GM18502 (cell line): ENCODE measurements around the gene PTPRG.

Experiments
- ATAC-seq: cut with Tn5 transposase; IDR thresholded peaks from one replicate; pipeline ENCODE4 v1.9.1; 2021; ENCODE audit warnings: mild to moderate bottlenecking; ENCODE audit not compliant: unreplicated experiment, poor library complexity

Gene PTPRG

DNA sequence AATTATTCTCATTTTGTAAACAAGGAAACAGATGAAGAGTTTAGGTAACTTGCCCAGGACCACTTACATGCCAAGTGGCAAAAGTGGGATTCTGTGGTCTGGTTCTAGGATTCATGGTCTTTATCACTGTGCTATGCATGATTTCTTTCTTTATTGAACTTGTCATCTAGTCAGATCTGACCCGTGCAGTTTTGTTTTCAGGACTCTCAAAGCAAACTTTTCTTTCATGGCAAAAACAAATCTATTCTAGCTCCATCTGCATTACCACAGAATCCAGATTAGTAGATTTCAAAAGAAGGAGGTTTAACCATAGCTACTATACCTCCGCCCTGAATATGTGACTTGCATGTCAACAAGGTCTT is 404.4 kb downstream of the PTPRG start:
- no peak for ATAC-seq

GRCh38 chr3:61966200-61966599 is 404.8 kb downstream of the PTPRG start:
- ATAC-seq: no peak

- ATAC-seq: no peak
Measured at GRCh38 chr3:61967019-61967418, 405.6 kb downstream of the PTPRG start.

- ATAC-seq: no peak
Measured at GRCh38 chr3:61967937-61968336, 406.6 kb downstream of the PTPRG start.

GRCh38 chr3:61974662-61975061 is 413.3 kb downstream of the PTPRG start:
- no peak for ATAC-seq

- ATAC-seq: no peak
Measured at GRCh38 chr3:61975199-61975598, 413.8 kb downstream of the PTPRG start.

- no peak for ATAC-seq
Measured at GRCh38 chr3:61975936-61976335, 414.6 kb downstream of the PTPRG start.

GRCh38 chr3:61978460-61979419 is 417.4 kb downstream of the PTPRG start:
- no peak for ATAC-seq

GRCh38 chr3:61979638-61980037 is 418.3 kb downstream of the PTPRG start:
- no peak for ATAC-seq

DNA sequence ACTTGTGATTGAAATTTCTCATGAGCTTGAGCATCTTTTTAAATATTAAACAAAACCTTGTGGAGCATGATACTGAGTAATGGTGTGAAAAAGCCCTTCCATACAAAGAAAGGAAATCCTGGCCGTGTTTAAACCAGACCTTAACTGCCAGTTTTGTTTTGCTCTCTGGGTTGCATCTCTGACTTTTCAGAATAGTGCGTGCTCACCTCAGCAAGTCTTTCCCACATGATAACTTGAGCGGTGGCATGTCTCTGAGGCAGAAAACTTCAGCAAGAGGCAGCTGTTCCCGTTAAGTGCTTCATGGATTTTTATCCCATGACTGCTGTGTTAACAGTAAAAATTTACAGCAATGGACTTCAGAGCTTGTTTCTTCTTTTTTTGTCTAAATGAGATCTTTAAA is 418.7 kb downstream of the PTPRG start:
- no peak for ATAC-seq

GRCh38 chr3:61981060-61981459 is 419.7 kb downstream of the PTPRG start:
- ATAC-seq: no peak

- ATAC-seq: no peak
Measured at GRCh38 chr3:61983479-61983878, 422.1 kb downstream of the PTPRG start.

DNA sequence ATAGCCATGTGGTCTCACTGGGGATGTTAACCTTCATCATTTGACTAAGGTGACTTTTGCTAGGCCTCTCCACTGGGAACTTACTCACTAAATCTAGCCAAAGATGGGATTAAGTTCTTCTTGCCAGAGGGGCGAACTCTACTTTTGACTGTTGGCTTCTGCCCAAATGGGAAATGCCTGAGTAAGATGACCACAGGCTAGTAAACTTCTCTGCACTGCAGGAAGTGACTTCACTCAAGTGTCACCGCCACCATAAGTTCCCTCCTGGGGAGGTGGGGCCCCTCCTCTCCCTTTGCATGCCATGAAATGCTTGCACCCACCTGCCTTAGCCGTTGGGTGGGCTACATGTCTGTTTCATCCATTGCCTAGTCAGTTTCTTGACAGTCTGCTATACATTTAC is 423.6 kb downstream of the PTPRG start:
- no peak for ATAC-seq

DNA sequence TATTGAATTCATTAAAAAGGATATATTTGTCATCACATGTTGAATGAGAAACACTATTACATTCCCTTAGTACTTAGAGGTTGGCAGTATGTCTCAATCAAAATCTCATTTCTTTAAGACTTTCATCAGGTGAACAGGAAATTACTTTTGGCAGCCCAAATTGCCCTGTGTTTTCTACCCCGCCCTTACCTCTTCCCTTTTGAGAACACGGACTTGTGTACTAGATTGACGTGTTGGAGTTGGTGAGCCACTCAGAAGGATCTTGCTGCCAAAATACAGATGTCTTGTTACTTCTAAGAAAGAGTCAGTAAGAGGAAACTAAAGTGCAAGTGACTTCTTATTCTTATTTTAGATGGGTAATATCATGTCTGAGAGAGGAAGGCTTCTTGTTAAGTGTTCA is 425.1 kb downstream of the PTPRG start:
- ATAC-seq: no peak

GRCh38 chr3:61989681-61990080 is 428.3 kb downstream of the PTPRG start:
- no peak for ATAC-seq

GRCh38 chr3:61990327-61991027 is 429.1 kb downstream of the PTPRG start:
- no peak for ATAC-seq

DNA sequence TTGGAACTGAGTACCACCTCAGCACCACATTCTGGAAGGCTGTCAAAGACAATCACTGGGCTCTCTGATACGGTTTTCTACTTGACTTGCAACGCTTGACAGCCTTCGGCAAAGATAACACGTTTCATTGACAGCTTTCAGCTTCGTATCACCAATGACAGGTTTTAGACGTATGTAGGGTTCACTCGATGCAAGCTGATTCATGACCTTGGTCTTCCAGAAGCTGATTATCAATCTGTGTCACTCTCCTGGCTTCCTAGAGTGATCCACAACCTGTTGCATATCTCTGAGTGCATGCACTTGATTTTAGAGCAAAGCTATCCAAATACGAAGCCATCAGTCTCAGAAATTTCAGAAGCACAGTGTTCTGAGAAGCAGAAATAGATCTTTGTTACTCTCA is 430.3 kb downstream of the PTPRG start:
- ATAC-seq: no peak

DNA sequence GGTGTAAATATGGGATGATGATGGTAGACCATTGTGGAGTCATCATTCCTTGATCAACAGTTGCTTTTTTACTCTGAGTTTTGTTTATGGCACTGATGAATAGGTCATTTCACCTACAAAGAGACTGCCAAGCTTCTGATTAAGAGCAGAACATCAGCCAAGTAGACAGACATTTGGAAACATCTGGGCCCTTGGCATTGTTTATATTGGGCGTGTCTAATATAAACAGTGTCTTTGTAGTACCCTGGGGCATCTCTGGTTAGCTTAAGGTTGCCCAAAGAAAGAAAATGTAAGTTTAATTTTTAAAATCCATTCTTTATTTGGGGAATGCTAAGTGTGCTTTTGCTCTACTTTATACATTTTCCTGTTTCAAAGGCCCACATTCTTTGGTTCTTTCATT is 435.0 kb downstream of the PTPRG start:
- no peak for ATAC-seq

DNA sequence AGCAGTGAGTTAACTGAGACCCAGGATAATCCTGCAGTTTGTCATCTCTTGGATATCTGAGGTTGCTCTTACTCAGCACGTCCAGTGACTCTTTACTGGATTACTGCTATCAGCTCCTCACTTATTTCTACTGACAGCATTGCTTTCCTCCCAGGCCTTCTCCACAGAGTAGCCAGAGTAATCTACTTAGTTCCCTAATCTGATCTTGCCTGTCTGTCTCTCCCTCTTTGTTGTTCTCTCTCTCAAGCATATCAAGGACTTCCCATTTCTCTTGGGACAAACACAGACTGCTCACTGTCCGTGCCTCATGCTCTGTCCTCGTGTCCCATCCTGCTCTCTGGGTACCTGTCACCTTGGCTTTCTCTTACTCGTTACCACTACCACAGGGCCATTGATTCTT is 435.7 kb downstream of the PTPRG start:
- ATAC-seq: no peak

GRCh38 chr3:62003835-62004234 is 442.5 kb downstream of the PTPRG start:
- ATAC-seq: no peak

GRCh38 chr3:62007036-62007435 is 445.7 kb downstream of the PTPRG start:
- no peak for ATAC-seq

GRCh38 chr3:62010989-62011388 is 449.6 kb downstream of the PTPRG start:
- ATAC-seq: no peak
